Stimulated activated CD8-positive, alpha-beta memory T cell treated with anti-CD3 and anti-CD28 coated beads, Interleukin-4, amount 100 ng/mL, for 48 hours (primary cell): ENCODE results near the gene GORASP1.
A peak's percentile ranks its signal among the peaks of the same experiment; 100 is the strongest.

Source experiments
- DNase-seq: peaks from one replicate; pipeline ENCODE4 v3.0.0-alpha.2; 2020

Gene GORASP1

DNA sequence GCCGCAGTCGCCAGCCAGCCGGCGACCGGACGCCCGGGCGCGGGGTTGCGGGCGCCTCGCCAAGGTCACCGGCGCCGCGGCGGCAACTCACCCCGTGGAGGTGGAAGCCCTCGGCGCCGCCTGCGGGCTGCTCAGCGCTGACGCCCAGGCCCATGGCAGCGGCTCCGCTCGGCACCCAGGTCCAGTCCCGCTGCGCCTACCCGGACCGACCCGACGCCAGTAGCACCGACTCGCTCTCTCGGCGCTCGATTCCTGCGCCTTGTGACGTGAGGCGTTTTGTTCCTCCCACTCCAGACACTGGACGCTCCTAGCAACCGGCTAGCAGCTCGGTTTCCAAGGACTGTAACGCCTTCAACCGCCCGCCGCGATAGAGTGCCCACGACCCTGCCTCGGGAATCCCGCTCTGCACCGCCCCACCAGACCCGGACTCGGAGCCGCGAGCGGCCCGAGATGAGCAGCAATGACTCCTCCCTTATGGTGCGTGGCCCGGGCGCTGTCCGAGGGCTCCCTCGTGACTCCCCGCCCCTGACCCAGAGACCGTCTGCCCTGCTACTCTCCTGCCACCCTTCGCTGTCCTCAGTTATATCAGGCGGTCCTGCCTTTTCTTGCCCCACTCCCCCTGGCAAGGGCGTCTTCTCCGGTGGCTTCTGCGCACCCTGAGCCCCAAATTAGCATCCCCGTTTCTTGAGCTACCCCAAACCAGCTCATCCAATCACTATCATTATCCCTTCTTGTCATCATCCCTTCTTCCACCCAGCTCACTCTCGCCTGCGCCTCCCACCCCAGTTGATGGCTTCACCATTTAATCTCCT, at the start of gene GORASP1, which contains the start of gene TTC21A:
Gene GORASP1, minus strand, starts transcription at position 240 of the 812 bp plus-strand sequence. Its CDS starts 86 bp downstream, at position 154.
Gene TTC21A, plus strand, starts transcription at position 293 of the 812 bp plus-strand sequence. Its CDS starts 158 bp downstream, at position 451.
- peak; percentile 77 for DNase-seq

GRCh38 chr3:39156421-39156820, 49.0 kb upstream of the GORASP1 start:
- DNase-seq, result no peak

DNA sequence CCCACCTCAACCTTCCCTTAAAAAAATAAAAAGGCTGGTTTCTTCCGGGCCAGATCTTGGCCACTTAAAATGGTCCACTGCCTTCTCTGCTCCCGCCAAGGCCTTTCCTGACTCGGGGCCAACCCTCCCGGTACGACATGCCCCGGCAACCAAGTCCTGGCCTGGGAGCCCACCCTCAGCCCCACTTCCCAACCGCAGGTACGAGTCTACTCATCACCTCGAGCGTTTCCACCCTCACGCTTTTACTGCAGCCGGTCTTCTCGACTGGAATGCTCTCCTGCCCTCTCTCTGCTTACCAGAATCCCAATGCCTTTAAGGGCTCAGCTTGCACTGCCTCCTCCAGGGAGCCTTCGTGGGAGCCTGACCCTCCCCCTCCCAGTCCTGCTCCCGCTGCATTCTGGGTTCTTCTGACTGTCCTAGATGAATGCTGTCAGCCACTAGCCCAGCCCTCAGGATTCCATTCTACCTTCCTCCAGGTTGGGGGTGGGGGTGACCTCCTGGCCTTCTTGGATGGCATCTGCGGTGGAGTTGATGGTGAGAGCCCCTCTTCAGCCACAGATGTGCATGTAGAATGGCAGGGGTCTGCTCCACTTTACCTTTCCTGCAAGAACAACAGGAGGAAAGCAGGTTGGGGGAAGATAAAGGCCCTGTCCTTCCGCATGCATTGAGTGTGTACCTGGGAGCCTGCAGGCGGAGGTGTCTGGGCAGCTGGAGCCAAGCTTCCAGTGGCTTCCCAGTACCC, 47.0 kb upstream of the GORASP1 start:
- no peak for DNase-seq

- DNase-seq, result no peak
These were observed 46.5 kb upstream of the GORASP1 start for GRCh38 chr3:39153977-39154279.

DNA sequence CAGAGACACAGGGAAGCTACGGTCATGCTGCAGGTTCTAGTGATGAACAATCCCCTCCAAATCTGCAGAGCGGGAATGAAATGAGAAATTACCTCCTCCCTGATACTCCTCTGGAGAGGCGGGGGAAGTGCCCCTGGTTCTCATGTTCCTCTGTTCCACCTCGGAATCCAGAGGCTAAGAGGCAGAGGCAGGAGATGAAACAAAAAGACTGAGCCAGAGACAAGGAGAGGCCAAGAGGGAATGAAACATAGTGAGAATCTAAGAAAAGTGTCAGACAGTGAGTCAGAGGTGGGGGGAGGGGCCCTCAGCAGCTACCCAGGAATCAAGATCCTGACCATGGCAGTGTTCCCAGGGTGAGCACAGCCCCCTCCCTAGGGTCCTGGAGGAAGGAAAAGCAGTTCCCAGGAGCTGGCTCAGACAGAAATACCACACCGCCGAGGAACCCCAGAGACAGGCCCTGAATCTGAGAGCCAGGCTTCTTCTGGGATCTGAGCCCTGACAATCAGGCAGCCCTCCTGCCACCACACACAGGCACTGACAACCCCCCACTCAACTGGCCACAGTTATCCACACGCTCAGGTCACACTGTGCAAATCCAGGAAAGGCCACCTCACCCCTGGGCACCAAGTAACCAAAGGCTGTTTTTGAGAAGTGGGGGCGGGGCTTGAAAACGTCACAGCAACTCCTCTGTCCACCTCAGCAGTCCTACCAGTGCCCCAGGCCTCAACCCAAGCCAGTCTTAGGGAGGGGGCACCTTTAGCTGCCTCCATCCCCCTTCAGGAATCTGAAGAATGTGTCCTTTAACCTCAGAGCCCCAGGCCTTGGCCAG, 43.6 kb upstream of the GORASP1 start:
- DNase-seq, result peak; percentile 82

GRCh38 chr3:39150148-39150802, 42.8 kb upstream of the GORASP1 start:
- no peak for DNase-seq

GRCh38 chr3:39149498-39150147, 42.2 kb upstream of the GORASP1 start:
- DNase-seq, result no peak

DNA sequence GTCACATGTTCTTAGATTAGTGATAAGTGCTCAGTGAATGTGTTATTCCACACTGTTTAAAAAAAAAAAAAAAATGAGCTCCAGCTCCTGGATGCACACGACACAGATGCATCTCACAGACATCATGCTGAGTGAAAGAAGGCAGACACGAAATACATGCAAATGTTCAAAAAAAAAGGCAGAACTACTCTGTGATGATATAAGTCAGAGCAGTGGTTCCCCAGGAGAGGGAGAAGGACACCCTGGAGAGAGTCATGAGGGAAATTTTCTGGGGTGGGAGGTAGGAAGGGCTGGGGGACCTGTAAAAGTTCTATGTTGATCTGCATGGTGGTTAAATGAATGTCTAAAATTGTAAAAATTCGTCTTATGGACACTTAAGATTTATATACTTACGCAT, 41.6 kb upstream of the GORASP1 start:
- DNase-seq, result no peak

GRCh38 chr3:39148435-39149058, 41.1 kb upstream of the GORASP1 start:
- DNase-seq, result no peak

DNA sequence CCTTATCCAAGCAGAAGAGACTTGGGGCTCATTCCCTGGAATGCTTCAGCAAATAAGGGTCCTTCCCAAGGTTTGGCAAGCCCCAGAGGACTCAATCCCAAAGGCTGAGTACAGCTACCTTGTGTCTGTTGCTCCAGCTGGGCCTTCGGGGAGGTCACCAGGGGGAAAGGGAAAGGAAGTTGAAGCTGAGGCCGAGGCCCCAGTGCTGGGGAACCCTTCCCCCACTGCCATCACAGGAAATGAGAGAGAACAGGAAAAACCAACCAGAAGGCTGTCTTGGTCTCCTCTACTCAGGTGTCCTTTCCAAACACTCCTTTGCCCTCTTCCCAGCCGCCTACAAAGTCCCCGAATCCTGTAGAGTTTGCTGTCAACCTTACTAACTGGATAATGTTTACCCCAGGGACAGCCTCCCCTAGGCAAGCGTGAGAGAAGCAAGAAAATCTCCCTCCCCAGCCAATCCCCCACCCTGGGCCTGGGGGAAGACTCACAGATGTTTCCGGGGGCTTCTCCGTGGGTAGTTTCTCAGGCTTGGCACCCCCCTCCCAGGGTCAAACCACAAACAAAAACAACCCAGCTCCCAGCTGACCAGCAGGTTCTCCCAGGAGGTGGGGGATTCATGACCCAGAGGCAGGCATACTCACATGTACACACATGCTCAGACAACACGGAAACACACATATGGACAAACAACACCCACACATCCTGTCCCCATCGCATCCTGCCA, 40.4 kb upstream of the GORASP1 start:
- DNase-seq, result peak; percentile 52

GRCh38 chr3:39146611-39147591, 39.5 kb upstream of the GORASP1 start:
- DNase-seq, result peak; percentile 82

- no peak for DNase-seq
These were observed 38.7 kb upstream of the GORASP1 start for GRCh38 chr3:39146083-39146501.

DNA sequence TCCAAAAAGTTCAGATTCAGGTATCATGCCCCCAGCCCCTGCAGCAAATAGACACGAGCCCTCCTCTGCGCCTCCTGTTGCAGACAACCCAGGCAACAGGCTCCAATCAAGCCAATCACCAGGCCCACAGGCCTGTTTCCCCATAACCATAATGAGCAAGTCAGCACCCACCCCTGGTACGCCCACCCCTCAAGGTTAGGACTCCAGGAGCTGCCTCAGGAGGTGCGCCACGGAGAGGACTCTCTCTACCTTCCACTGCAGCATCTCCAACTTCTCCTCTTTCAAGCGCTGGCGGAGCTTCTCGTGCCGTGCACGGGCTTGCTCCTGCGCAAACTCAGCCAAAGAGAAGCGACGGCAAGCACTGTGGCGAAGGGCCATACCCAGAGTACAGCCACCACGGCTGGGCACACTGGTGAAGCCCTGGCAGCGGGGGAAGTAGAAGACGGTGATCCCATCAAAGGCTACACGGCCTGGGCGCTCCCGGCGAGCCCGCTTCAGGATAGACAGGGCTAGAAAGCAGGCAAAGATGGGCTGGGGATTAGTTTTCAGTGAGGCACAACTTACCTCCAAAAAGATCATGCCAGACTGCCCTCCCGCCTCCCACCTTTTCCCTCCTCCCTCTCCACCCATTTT, 37.4 kb upstream of the GORASP1 start:
- DNase-seq, result no peak

- no peak for DNase-seq
These were observed 36.8 kb upstream of the GORASP1 start for GRCh38 chr3:39144095-39144747.

- no peak for DNase-seq
These were observed 35.8 kb upstream of the GORASP1 start for GRCh38 chr3:39143051-39143885.

- no peak for DNase-seq
These were observed 34.6 kb upstream of the GORASP1 start for GRCh38 chr3:39142067-39142466.

DNA sequence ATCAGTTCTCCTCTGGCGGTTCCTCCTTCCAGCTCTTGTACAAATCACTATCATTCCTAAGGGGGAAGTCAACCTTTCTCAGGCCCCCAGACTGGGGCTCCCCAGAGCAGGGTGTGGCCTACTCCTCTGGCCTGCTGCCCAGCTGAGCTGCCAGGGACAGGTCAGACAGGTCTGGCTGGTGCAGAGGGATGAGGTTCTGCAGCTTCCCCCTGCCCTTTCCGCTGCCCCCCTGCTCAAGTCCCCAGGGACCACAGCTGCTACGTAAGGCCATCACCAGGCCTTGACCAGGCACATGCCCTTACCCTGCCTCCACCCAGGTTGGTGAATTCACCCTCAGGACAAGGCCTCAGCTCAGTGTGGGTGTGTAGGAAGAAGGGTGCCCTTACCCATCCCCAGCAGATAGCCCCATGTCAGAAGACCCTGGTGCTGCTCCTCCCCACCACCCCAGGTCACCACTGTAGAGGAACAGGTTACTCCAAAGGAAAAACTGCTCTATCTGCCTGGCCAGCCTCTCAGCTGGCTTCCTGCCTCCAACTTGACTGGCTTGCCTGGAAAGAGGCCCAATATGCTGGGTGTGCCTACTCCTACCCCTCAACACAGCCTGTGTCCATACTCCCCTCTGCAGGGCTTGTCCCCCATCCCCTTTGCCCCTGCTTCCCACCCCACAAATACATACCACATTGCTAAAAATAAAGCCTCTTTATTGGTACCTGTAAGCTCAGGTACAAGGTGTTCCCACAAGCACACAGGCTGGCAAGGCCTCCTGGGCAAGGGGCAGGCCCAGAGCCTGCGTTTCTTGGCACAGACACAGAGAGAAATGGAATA, 34.0 kb upstream of the GORASP1 start:
- no peak for DNase-seq
